SU-DHL-6 (cell line): ENCODE measurements around the gene EXOSC10.

Experiments
- H2AFZ ChIP-seq: fragments of 200-600 bp; sonication (generic); 2 replicates; pipeline ENCODE4 v1.6.1; 2014; ENCODE audit warnings: low read depth, mild to moderate bottlenecking, moderate library complexity, mixed read lengths, antibody characterized with exemption, low read length; ENCODE audit not compliant: severe bottlenecking
- H3F3A ChIP-seq: fragments of 200-600 bp; shearing (Covaris generic); 2 replicates; pipeline ENCODE4 v1.6.0; 2016; ENCODE audit warnings: antibody characterized with exemption, mild to moderate bottlenecking; ENCODE audit not compliant: insufficient read depth
- H3K27ac ChIP-seq: fragments of 200-600 bp; sonication (generic); 2 replicates; pipeline ENCODE4 v1.5.1; 2016; ENCODE audit warnings: low read depth, mild to moderate bottlenecking, low read length, moderate library complexity, mixed read lengths
- H3K27me3 ChIP-seq: fragments of 200-600 bp; sonication (generic), shearing (Covaris generic); 2 replicates; pipeline ENCODE4 v1.6.0; 2014; ENCODE audit warnings: mild to moderate bottlenecking, low read length
- H3K36me3 ChIP-seq: fragments of 200-600 bp; sonication (generic); 2 replicates; pipeline ENCODE4 v1.6.1; 2014; ENCODE audit warnings: mild to moderate bottlenecking, low read length, mixed read lengths
- H3K4me2 ChIP-seq: fragments of 300-600, 200-600 bp; shearing (Covaris generic), sonication (generic); 2 replicates; pipeline ENCODE4 v1.6.0; 2014; ENCODE audit warnings: low read length, low read depth, mild to moderate bottlenecking; ENCODE audit not compliant: poor library complexity, severe bottlenecking
- H3K4me3 ChIP-seq: fragments of 200-600 bp; sonication (generic); 2 replicates; pipeline ENCODE4 v1.5.1; 2014; ENCODE audit warnings: antibody characterized with exemption, low read length, mild to moderate bottlenecking, mixed read lengths; ENCODE audit not compliant: insufficient read depth, poor library complexity, severe bottlenecking
- H3K79me2 ChIP-seq: fragments of 200-600 bp; sonication (generic); 2 replicates; pipeline ENCODE4 v1.6.1; 2014; ENCODE audit warnings: mild to moderate bottlenecking, low read length, moderate library complexity; ENCODE audit not compliant: insufficient read depth
- H3K9ac ChIP-seq: fragments of 200-600 bp; sonication (generic); 2 replicates; pipeline ENCODE4 v1.7.0; 2014; ENCODE audit warnings: mild to moderate bottlenecking, low read length
- H3K9me2 ChIP-seq: fragments of 200-600 bp; sonication (generic); replicated peaks from 2 replicates; pipeline ENCODE4 v1.6.1; 2014; ENCODE audit warnings: low read length; ENCODE audit not compliant: insufficient read depth
- H3K9me3 ChIP-seq: fragments of 200-600 bp; sonication (generic); 2 replicates; pipeline ENCODE4 v1.6.1; 2014; ENCODE audit warnings: low read length, mixed read lengths; ENCODE audit not compliant: insufficient read depth
- H4K20me1 ChIP-seq: fragments of 200-600 bp; sonication (generic); 2 replicates; pipeline ENCODE4 v1.6.1; 2014; ENCODE audit warnings: low read depth, mild to moderate bottlenecking, antibody characterized with exemption, low read length, moderate library complexity, mixed read lengths
- EZH2phosphoT487 ChIP-seq: fragments of 200-600 bp; sonication (generic), shearing (Covaris generic); conservative IDR thresholded peaks from 2 replicates; pipeline ENCODE4 v1.6.1; 2018; ENCODE audit warnings: mild to moderate bottlenecking, antibody characterized with exemption, low read length, moderate library complexity, mixed read lengths
- TF ChIP-seq, protein P1 (sequence below): fragments of 200-600 bp; sonication (generic); IDR thresholded peaks from one replicate; pipeline ENCODE4 v1.5.1; 2017; ENCODE audit warnings: antibody characterized with exemption, mild to moderate bottlenecking, low read length, moderate library complexity; ENCODE audit not compliant: insufficient read depth, poor library complexity, severe bottlenecking

EXOSC10 gene

DNA sequence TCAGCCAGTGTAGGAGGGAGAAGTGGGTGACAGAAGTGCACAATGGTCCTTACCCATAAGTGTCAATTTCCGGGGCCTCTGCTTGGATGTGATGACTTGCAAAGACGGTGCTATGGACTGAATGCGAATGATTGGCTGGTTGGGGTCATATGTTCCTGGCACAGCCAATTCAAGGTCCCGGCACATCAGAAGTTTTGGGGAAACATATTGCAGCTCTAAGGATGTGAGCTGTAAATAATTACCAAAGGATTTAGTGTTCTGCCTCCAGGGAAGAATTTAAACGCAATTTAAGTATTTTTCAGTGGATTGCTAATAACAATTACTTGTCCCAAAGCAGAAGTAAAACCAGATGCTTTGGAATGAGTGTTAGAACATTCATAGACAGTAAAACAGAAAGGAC lies 26.9 kb upstream of the EXOSC10 start:
- peaks cover 10% of the 10 kb centered on the region; the same call in 1 of the 2 replicates for H3K36me3 ChIP-seq

DNA sequence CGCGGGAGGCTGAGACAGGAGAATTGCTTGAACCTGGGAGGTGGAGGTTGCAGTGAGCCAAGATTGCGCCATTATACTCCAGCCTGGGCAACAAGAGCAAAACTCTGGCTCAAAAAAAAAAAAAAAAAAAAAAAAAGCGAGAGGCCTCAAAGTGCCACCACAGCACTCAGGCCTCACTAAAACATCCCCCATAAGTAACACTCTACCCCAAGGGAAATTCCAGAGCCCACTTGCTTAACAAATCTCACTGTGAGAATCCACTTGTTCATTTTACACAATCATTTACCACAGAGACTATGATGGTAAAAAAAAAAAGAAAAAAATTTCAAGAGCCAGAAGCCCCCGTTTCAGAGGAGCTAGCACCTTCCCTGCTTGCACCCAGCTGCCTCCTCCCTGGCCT lies 26.3 kb upstream of the EXOSC10 start:
- H3F3A ChIP-seq = no peaks in the 10 kb centered on the region
- H3K9me3 ChIP-seq = no peaks in the 10 kb centered on the region
- no peaks in the 10 kb centered on the region for H3K79me2 ChIP-seq
- H3K27ac ChIP-seq = no peak overlapping the region
- no peak for TF ChIP-seq EZH2phosphoT487
- TF ChIP-seq, protein P1, sequence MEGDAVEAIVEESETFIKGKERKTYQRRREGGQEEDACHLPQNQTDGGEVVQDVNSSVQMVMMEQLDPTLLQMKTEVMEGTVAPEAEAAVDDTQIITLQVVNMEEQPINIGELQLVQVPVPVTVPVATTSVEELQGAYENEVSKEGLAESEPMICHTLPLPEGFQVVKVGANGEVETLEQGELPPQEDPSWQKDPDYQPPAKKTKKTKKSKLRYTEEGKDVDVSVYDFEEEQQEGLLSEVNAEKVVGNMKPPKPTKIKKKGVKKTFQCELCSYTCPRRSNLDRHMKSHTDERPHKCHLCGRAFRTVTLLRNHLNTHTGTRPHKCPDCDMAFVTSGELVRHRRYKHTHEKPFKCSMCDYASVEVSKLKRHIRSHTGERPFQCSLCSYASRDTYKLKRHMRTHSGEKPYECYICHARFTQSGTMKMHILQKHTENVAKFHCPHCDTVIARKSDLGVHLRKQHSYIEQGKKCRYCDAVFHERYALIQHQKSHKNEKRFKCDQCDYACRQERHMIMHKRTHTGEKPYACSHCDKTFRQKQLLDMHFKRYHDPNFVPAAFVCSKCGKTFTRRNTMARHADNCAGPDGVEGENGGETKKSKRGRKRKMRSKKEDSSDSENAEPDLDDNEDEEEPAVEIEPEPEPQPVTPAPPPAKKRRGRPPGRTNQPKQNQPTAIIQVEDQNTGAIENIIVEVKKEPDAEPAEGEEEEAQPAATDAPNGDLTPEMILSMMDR = no peak
- H3K4me3 ChIP-seq = no peak overlapping the region
- H3K27me3 ChIP-seq = no peaks in the 10 kb centered on the region
- no peak overlapping the region for H3K4me2 ChIP-seq
- H2AFZ ChIP-seq = no peak overlapping the region
- peaks cover 13% of the 10 kb centered on the region for H3K36me3 ChIP-seq
- H4K20me1 ChIP-seq = no peaks in the 10 kb centered on the region
- no peaks in the 10 kb centered on the region for H3K9me2 ChIP-seq
- H3K9ac ChIP-seq = no peak overlapping the region

More for the DNA sequence above, 26.9 kb upstream of the EXOSC10 start:
- Histone ChIP-seq H3K27me3 (no peaks in the 10 kb centered on the region), H3K9me2 (no peaks in the 10 kb centered on the region), H3K9me3 (no peaks in the 10 kb centered on the region), H3F3A (no peaks in the 10 kb centered on the region), H3K9ac (no peak overlapping the region), H3K4me3 (no peak overlapping the region), H3K79me2 (no peaks in the 10 kb centered on the region), H3K4me2 (no peak overlapping the region), H2AFZ (no peak overlapping the region), H3K27ac (no peak overlapping the region), H4K20me1 (no peaks in the 10 kb centered on the region)
- TF ChIP-seq, protein P1 = no peak
- TF ChIP-seq EZH2phosphoT487 = no peak

DNA sequence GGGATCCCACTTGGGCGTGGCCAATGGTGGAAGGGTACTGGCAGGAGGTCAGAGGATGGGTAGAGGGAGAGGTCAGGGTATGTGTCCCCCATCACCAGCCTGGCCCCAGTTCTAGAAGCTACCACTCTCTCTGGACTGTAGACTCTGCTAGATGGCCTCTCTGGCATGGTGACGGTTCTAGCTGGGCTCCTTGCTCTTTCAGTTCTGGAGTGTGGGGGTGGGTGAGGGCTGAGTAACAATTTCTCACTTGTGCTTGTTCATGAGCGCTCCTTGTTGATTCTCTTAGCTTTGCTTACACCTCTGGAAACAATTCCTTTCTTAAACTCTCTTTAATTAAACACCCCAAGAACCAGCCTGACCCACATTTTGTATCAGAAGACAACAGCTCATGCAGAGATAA lies 25.3 kb upstream of the EXOSC10 start:
- H3K36me3 ChIP-seq = peaks cover 13% of the 10 kb centered on the region
- no peaks in the 10 kb centered on the region for H4K20me1 ChIP-seq
- no peak overlapping the region for H3K9ac ChIP-seq
- H3K9me2 ChIP-seq = no peaks in the 10 kb centered on the region
- no peaks in the 10 kb centered on the region for H3K9me3 ChIP-seq
- no peaks in the 10 kb centered on the region for H3F3A ChIP-seq
- no peak overlapping the region for H3K27ac ChIP-seq
- H3K27me3 ChIP-seq = no peaks in the 10 kb centered on the region
- H2AFZ ChIP-seq = no peak overlapping the region
- H3K4me2 ChIP-seq = no peak overlapping the region
- TF ChIP-seq, protein P1 = no peak
- TF ChIP-seq EZH2phosphoT487 = no peak
- no peak overlapping the region for H3K4me3 ChIP-seq
- no peaks in the 10 kb centered on the region for H3K79me2 ChIP-seq

DNA sequence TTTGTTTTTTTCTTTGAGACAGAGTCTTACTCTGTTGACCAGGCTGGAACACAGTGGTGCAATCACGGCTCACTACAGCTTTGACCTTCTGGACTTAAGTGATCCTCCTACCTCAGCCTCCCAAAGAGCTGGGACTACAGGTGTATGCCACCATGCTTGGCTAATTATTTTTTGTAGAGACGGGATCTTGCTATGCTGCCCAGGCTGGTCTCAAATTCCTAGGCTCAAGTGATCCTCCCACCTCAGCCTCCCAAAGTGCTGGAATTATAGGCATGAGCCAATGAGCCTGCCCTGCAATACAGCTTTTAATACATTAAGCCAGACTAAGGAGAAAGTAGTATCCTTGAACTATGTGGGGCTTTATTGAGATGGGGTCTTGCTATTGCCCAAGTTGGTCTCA lies 16.6 kb upstream of the EXOSC10 start:
- H3K9ac ChIP-seq = no peak overlapping the region
- no peaks in the 10 kb centered on the region for H3K9me2 ChIP-seq
- H2AFZ ChIP-seq = no peak overlapping the region
- no peak overlapping the region for H3K27ac ChIP-seq
- peaks cover 3% of the 10 kb centered on the region; the same call in 1 of the 2 replicates for H3K36me3 ChIP-seq
- no peaks in the 10 kb centered on the region for H3K79me2 ChIP-seq
- no peak overlapping the region for H3K4me2 ChIP-seq
- no peaks in the 10 kb centered on the region for H3K9me3 ChIP-seq
- H3K4me3 ChIP-seq = no peak overlapping the region
- no peaks in the 10 kb centered on the region for H4K20me1 ChIP-seq
- no peak for TF ChIP-seq EZH2phosphoT487
- TF ChIP-seq, protein P1 = no peak
- no peaks in the 10 kb centered on the region for H3K27me3 ChIP-seq
- no peaks in the 10 kb centered on the region for H3F3A ChIP-seq
